ENCODE data around the gene MT1B. TPM values are rescaled to one million over a fixed set of nuclear protein-coding genes. Genes with fewer than 3 reads are reported as not detected.

The MT1B gene
- total and polyA plus RNA-seq, 2 of the 13 experiments (the other 11 are each of a cell fraction or from before 2014, with no cell fraction given) = 0.89 TPM; not detected in 1

DNA sequence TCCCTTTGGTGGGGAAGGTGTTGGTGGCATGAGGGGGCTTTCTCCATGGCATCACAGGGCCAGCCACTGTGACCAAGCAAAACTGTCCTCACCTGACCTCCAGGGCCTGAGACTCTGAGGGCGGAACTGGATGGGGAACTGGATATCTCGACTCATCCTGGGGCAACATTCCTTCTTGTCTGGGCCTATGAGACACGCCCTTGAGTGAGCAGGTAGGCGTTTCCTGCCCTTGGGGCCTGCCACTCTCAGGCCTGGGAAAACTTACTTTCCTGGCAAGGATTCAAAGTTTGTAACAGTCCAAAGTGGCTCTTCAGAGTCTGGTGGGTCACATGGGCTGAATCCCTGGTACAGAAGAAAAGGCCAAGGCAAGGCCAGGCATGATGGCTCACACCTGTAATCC is 40.2 kb downstream of the MT1B start (continued):
- TF ChIP-seq ZNF557 (CRISPR knock-in tag; IDR thresholded peaks at IDR 0.05) (no peak), ZHX1 (CRISPR knock-in tag; IDR thresholded peaks at IDR 0.05; ENCODE audit: low read depth) (no peak), MIER2 (CRISPR knock-in tag; IDR thresholded peaks at IDR 0.05) (no peak), ZNF512B (CRISPR knock-in tag; IDR thresholded peaks at IDR 0.05; ENCODE audit: borderline replicate concordance) (no peak), ZNF644 (CRISPR knock-in tag; IDR thresholded peaks at IDR 0.05; ENCODE audit: low read depth) (0 out of 2 replicates have a peak, but pooled peaks have one; percentile 9), ZFX (CRISPR knock-in tag; IDR thresholded peaks at IDR 0.05; ENCODE audit: low read depth) (0 out of 2 replicates have a peak, but pooled peaks have one; percentile 27), ZNF800 (CRISPR knock-in tag; IDR thresholded peaks at IDR 0.05) (no peak), FUBP1 (CRISPR knock-in tag; IDR thresholded peaks at IDR 0.05; ENCODE audit: borderline replicate concordance) (no peak), SAP130 (CRISPR knock-in tag; IDR thresholded peaks at IDR 0.05; ENCODE audit: low read depth) (0 out of 2 replicates have a peak, but pooled peaks have one; percentile 21), GZF1 (CRISPR knock-in tag; IDR thresholded peaks at IDR 0.05) (no peak)
- TF ChIP-seq, protein P1, sequence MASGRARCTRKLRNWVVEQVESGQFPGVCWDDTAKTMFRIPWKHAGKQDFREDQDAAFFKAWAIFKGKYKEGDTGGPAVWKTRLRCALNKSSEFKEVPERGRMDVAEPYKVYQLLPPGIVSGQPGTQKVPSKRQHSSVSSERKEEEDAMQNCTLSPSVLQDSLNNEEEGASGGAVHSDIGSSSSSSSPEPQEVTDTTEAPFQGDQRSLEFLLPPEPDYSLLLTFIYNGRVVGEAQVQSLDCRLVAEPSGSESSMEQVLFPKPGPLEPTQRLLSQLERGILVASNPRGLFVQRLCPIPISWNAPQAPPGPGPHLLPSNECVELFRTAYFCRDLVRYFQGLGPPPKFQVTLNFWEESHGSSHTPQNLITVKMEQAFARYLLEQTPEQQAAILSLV (CRISPR knock-in tag; IDR thresholded peaks at IDR 0.05; ENCODE audit: borderline replicate concordance) = no peak
- TF ChIP-seq, protein P2, sequence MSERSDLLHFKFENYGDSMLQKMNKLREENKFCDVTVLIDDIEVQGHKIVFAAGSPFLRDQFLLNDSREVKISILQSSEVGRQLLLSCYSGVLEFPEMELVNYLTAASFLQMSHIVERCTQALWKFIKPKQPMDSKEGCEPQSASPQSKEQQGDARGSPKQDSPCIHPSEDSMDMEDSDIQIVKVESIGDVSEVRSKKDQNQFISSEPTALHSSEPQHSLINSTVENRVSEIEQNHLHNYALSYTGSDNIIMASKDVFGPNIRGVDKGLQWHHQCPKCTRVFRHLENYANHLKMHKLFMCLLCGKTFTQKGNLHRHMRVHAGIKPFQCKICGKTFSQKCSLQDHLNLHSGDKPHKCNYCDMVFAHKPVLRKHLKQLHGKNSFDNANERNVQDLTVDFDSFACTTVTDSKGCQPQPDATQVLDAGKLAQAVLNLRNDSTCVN (CRISPR knock-in tag; IDR thresholded peaks at IDR 0.05; ENCODE audit: borderline replicate concordance) = no peak
- TF ChIP-seq, protein P3, sequence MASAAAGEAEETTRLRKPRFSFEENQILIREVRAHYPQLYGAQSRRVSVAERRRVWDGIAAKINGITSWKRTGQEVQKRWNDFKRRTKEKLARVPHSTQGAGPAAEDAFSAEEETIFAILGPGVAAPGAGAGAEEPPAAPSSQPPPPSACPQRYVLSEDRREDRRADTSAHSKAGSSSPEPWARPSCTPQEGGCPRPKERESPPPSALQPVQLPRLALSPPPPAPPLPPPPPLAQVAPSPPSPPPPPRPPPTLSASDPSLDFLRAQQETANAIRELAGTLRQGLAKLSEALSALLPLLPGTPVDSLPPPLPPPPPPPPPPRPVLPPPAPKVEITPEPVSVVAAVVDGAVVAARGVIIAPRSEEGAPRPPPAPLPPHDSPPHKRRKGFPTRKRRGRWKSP (CRISPR knock-in tag; IDR thresholded peaks at IDR 0.05) = no peak
